H1 (cell line): ENCODE data around the gene TOB2. TPM values are rescaled to one million over a fixed set of nuclear protein-coding genes. Genes with fewer than 3 reads are reported as not detected.

ENCODE experiments used
- CHD7 ChIP-seq: fragments of 300-600 bp; sonication (generic); IDR thresholded peaks from 2 replicates; pipeline ENCODE4 v1.7.1; 2012; ENCODE audit warnings: low read length, moderate library complexity, mild to moderate bottlenecking, inconsistent platforms; ENCODE audit not compliant: insufficient replicate concordance
- CREB1 ChIP-seq: IDR thresholded peaks from 2 replicates; pipeline ENCODE4 v1.6.1; 2012; ENCODE audit warnings: inconsistent platforms
- HDAC6 ChIP-seq: IDR thresholded peaks from one replicate; pipeline ENCODE4 v1.7.1; 2012; ENCODE audit warnings: low read depth, mild to moderate bottlenecking, inconsistent platforms, low read length, moderate library complexity
- RBBP5 ChIP-seq: IDR thresholded peaks from 2 replicates; pipeline ENCODE4 v1.7.1; 2012; ENCODE audit warnings: low read depth, mild to moderate bottlenecking, inconsistent platforms, low read length, moderate library complexity, borderline replicate concordance
- RNF2 ChIP-seq: fragments of 200-900, 300-1000 bp; sonication (generic); IDR thresholded peaks from 2 replicates; pipeline ENCODE4 v1.7.1; 2016; ENCODE audit warnings: borderline replicate concordance, low read depth, mild to moderate bottlenecking, antibody characterized with exemption, low read length; ENCODE audit not compliant: poor library complexity, severe bottlenecking; ENCODE audit errors: missing control alignments
- TBP ChIP-seq: IDR thresholded peaks from 2 replicates; pipeline ENCODE4 v1.6.1; 2011; ENCODE audit warnings: low read depth, low read length, improper control_type of control experiment
- YY1 ChIP-seq: IDR thresholded peaks from 2 replicates; pipeline ENCODE4 v1.6.1; 2011; ENCODE audit warnings: low read depth, mild to moderate bottlenecking, low read length
- ZNF274 ChIP-seq: IDR thresholded peaks from 2 replicates; pipeline ENCODE4 v1.7.0; 2012; ENCODE audit warnings: low read length, borderline replicate concordance; ENCODE audit errors: extremely low read depth
- polyA plus RNA-seq, 7 experiments: library from polyadenylated mRNA; depleted of rRNA in 3 of 7; stranded (reverse) in 5 of 7; unstranded in 2 of 7; fragments of >200 nt in 5 of 7; fragments of 200-250 nt in 2 of 7; gene quantifications; 1 replicate in 5 of 7; 2 replicates in 1 of 7; 4 replicates in 1 of 7; pipeline versions ENCODE4 v1.2.1 to v1.2.3, GENCODE V29; 2011 to 2013; ENCODE audit warnings: missing spikeins in 2 of 7, mixed read lengths in 2 of 7
- total RNA-seq: library from RNA; stranded (reverse); fragmentation: NEBNext Ultra II Directional; extraction: Animal tissue kit (Norgen Biotek cat#: 25700); gene quantifications from 2 replicates; pipeline ENCODE4 v1.2.1, GENCODE V29; 2021
- TF ChIP-seq, protein P1 (sequence below): IDR thresholded peaks from 2 replicates; pipeline ENCODE4 v1.6.1; 2012; ENCODE audit warnings: inconsistent platforms

TOB2 gene
- total and polyA plus RNA-seq, 2 of the 8 experiments (the other 6 are each of a cell fraction or from before 2014, with no cell fraction given): 27.0 to 54.1 TPM

DNA sequence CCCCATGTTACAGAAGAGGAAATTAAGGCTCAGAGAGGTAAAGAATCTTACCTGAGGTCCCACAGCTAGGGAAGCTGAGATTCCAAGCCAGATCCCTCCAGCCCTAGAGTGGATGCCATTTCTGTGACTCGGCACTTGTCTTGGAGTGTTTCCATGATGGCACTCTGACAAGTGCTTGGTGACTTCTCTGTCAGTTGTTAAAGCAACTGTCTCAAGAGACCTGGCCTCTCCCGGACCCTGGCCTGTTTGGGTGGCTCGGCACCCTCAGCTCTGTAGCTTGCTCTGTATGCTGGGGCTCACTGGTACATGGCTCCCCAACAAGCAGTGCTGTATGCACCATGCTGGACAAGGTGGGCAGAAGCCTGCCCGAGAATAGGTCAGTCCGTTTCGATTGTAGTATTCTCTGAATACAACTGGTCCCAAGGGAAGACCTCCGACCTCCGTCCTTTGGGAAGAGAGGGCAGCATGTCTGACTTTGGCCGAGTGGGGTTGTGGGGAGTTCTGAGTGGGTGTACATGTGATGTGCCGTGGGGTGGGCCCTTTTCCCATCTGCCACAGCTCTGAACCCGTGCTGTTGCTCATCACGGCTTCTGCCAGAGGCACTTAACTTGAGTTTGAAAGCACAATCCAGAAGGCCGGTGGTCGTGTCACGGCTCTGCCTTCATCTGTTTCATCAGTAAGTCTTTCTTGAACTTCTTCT lies 34.7 kb upstream of the TOB2 start (continued):
- no peak for TF ChIP-seq CHD7
- no peak for TF ChIP-seq YY1
- no peak for TF ChIP-seq HDAC6
- TF ChIP-seq RBBP5: no peak
- no peak for TF ChIP-seq ZNF274
- no peak for TF ChIP-seq CREB1
- TF ChIP-seq RNF2: no peak
- TF ChIP-seq, protein P1, sequence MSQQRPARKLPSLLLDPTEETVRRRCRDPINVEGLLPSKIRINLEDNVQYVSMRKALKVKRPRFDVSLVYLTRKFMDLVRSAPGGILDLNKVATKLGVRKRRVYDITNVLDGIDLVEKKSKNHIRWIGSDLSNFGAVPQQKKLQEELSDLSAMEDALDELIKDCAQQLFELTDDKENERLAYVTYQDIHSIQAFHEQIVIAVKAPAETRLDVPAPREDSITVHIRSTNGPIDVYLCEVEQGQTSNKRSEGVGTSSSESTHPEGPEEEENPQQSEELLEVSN: no peak
- TF ChIP-seq TBP: no peak
